Right cardiac atrium (tissue), 5 donors: Measurements from ENCODE around the gene PHOX2A. TPM values are rescaled to one million over a fixed set of nuclear protein-coding genes. Genes with fewer than 3 reads are reported as not detected.

Experiments
- ATAC-seq, 2 donors: fragments of 200-7000 bp; cut with Tn5 transposase; one replicate each; pipeline versions ENCODE4 v1.8.0 to v1.9.1; 2020; ENCODE audit warnings: moderate library complexity in 2 of 2, mild to moderate bottlenecking in 1 of 2
- DNase-seq, 3 donors: peaks; one replicate each; pipeline ENCODE4 v3.0.0-alpha.2; 2020
- H3K27ac ChIP-seq: one replicate; pipeline ENCODE4 v1.5.1; 2013; ENCODE audit warnings: mild to moderate bottlenecking, low read length, control low read depth, moderate library complexity
- H3K27me3 ChIP-seq: one replicate; pipeline ENCODE4 v1.6.1; 2013; ENCODE audit not compliant: control insufficient read depth, insufficient read depth
- H3K4me1 ChIP-seq: one replicate; pipeline ENCODE4 v1.6.1; 2013; ENCODE audit warnings: low read length; ENCODE audit not compliant: control insufficient read depth, insufficient read depth
- H3K4me3 ChIP-seq: one replicate; pipeline ENCODE4 v1.5.1; 2013; ENCODE audit warnings: low read length, control low read depth
- H3K9me3 ChIP-seq: one replicate; pipeline ENCODE4 v1.6.1; 2013; ENCODE audit warnings: low read length; ENCODE audit not compliant: control insufficient read depth
- WGBS: extraction: QIAGEN DNeasy Blood & Tissue Kit; methylation state at CpG from one replicate; pipeline ENCODE4 v1.1.7; 2013; 5-methylcytosine and 5-hydroxymethylcytosine counted together
- intact Hi-C, 4 donors: fragments of 100-400 bp; cut with DNase I; formaldehyde crosslinking; loops; one replicate each; pipeline versions ENCODE4 v1.11.0 to v1.14.0; 2022 to 2023
- polyA plus RNA-seq: library from polyadenylated mRNA; stranded (reverse); fragments of 200-250 nt; gene quantifications from one replicate; pipeline ENCODE4 v1.2.3, GENCODE V29; 2013
- total RNA-seq, 4 donors: library from RNA; stranded (reverse); fragmentation: NEBNext Ultra II Directional; extraction: Animal tissue kit (Norgen Biotek cat#: 25700); gene quantifications; one replicate each; pipeline ENCODE4 v1.2.1, GENCODE V29; 2021
- donor health status: healthy with polysubstance abuse.
- donor health status: DM: no; HTN: yes; CAD: no.
- donor health status: DM: no; HTN: no; CAD: no.
- donor health status: DM: no; HTN: yes; CAD: no; lungs with severe emphysema.
- donor health status: DM: yes; HTN: yes; CAD: no.

PHOX2A gene
- total and polyA plus RNA-seq, 5 donors, result 0.18 TPM; not detected in 4

- H3K4me3 ChIP-seq, result no peak overlapping the region
- 93% methylated on average over 13 of the region's 13 CpGs for WGBS
- H3K9me3 ChIP-seq, result no peaks in the 10 kb centered on the region
- ATAC-seq (no peak), DNase-seq (peak in 1 of 3 donors; percentile 41)
- H3K27ac ChIP-seq, result no peak overlapping the region
- H3K4me1 ChIP-seq, result no peaks in the 10 kb centered on the region
- intact Hi-C loops, result no loop called here
- H3K27me3 ChIP-seq, result no peaks in the 10 kb centered on the region
Observed at GRCh38 chr11:72233056-72233772, 10.8 kb downstream of the PHOX2A start.

- no peak overlapping the region for H3K27ac ChIP-seq
- 91% methylated on average over 18 of the region's 18 CpGs for WGBS
- H3K4me3 ChIP-seq, result no peak overlapping the region
- DNase-seq (peak in 1 of 3 donors; percentile 38), ATAC-seq (no peak)
- H3K4me1 ChIP-seq, result no peaks in the 10 kb centered on the region
- H3K27me3 ChIP-seq, result no peaks in the 10 kb centered on the region
- intact Hi-C loops, result no loop called here
- no peaks in the 10 kb centered on the region for H3K9me3 ChIP-seq
Observed at GRCh38 chr11:72232260-72233055, 11.5 kb downstream of the PHOX2A start.

DNA sequence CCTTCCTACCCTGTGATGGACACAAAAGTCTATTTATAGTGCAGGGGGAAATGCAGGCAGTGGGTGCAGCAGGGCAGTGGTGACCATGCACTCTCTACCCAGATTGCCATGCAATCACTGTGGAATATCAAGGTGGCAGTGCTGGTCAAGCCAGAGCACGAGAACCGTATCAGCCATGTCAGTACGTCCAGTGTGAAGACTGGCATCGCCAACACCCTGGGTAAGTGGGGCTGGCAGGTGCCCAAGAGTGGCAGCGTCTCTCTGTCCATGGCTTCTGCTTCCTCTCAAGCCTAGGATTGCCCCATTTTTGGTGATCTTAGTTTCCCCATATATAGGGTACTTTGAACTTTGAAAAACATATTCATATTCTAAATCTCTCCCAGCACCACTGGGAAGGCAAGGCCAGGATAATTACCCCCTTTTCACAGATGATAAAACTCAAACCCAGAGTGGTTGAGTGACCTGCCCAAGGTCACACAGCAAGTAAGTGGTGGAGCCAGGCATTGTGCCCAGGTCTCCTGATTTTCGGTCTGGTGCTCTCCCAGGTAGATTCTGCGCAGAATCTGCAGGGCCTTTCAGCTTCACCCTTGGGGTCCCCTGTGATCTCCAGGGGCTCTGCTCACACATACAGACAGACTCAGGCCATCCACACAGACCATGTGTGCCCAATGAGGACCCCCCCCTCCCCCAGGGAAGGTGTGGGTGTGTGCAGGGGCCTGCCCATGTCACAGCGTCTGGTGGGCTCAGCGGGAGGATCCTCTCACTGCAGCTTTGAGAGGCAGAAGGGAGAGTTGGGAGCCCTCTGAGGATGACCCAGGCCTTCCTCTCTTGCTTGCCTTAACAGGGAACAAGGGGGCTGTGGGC, 12.3 kb downstream of the PHOX2A start:
- WGBS, result 71% methylated on average over 9 of the region's 9 CpGs
- ATAC-seq (peak; percentile 9 to 29), DNase-seq (peak; percentile 47 to 88 (median 87))
- Histone ChIP-seq H3K4me3 (no peak overlapping the region), H3K27me3 (no peaks in the 10 kb centered on the region), H3K9me3 (no peaks in the 10 kb centered on the region), H3K27ac (no peak overlapping the region), H3K4me1 (no peaks in the 10 kb centered on the region)
- intact Hi-C loops, result no loop called here

DNA sequence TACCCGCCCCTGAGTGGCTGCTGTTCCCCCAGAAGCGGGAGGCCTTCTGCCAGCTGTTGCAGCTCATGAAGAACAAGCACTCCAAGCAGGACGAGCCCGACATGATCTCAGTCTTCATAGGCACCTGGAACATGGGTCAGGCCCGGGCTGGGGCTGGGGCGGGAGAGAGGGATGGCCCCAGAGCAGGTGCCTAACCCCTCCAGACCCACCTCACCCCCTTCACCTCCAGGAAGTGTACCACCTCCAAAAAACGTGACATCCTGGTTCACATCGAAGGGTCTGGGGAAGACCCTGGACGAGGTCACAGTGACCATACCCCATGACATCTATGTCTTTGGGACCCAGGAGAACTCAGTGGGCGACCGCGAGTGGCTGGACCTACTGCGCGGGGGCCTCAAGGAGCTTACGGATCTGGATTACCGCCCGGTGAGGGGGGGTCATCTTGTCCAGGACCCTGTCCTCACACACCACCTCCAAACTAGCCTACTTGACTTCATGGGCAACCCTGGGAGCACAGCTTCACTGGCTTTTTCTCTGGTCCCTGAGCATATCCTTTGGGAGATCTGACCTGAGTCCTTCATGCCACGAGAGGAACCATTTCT, 13.1 kb downstream of the PHOX2A start:
- Histone ChIP-seq H3K27ac (no peak overlapping the region), H3K27me3 (no peaks in the 10 kb centered on the region), H3K4me1 (no peaks in the 10 kb centered on the region), H3K4me3 (no peak overlapping the region), H3K9me3 (no peaks in the 10 kb centered on the region)
- WGBS, result 87% methylated on average over 18 of the region's 18 CpGs
- intact Hi-C loops, result no loop called here
- DNase-seq (peak in 1 of 3 donors; percentile 41), ATAC-seq (no peak)

- intact Hi-C loops, result no loop called here
- H3K4me1 ChIP-seq, result peaks cover 6% of the 10 kb centered on the region
Observed at GRCh38 chr11:72229925-72230763, 13.8 kb downstream of the PHOX2A start.

DNA sequence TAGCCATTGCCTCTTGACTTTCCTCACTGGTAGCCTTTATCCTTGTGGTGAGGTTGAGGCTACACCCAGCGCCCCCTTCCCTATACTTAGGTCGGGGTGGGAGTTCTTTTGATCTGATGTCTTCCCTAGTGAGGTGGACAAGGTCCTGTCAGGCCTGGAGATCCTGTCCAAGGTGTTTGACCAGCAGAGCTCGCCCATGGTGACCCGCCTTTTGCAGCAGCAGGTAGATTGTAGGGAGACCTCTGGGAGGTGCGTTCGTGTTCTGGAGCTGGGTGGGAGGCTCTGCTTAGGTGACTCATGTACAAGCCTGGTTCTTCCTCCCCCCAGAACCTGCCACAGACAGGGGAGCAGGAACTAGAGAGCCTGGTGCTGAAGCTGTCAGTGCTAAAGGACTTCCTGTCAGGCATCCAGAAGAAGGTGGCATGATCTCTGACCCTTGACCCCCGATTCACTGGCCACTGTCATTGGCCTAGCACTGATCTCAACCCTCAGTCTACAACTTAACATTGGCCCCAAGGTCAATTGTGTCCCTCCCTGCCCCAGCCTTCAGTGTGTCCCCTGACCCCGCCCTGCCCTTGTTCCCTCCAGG, 14.5 kb downstream of the PHOX2A start:
- Histone ChIP-seq H3K4me3 (no peak overlapping the region), H3K27me3 (no peaks in the 10 kb centered on the region), H3K4me1 (peaks cover 6% of the 10 kb centered on the region), H3K27ac (no peak overlapping the region), H3K9me3 (no peaks in the 10 kb centered on the region)
- ATAC-seq (no peak), DNase-seq (peak in 1 of 3 donors; percentile 40)
- WGBS, result 97% methylated on average over 8 of the region's 8 CpGs
- intact Hi-C loops, result no loop called here

More at GRCh38 chr11:72229925-72230763, 13.8 kb downstream of the PHOX2A start:
- H3K4me3 ChIP-seq, result no peak overlapping the region
- WGBS, result 93% methylated on average over 21 of the region's 21 CpGs
- H3K27me3 ChIP-seq, result no peaks in the 10 kb centered on the region
- no peaks in the 10 kb centered on the region for H3K9me3 ChIP-seq
- H3K27ac ChIP-seq, result no peak overlapping the region
- DNase-seq (peak in 2 of 3 donors; percentile 16 to 53), ATAC-seq (no peak)

DNA sequence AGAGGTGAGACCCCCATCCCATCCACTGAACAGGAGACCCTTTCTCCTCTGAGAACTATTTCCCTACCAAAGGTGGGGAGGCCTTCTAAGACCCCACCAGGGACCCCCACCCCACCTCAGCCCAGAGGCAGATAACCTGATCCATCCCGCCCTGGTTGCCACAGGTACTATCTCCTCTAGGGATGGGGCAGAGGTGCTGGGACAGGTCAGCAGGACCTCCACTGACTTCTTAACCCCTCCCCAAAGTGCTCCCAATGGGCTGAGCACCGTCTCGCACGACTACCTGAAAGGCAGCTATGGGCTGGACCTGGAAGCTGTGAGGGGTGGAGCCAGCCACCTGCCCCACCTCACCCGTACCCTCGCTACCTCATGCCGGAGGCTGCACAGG, 15.1 kb downstream of the PHOX2A start:
- H3K27ac ChIP-seq, result no peak overlapping the region
- H3K9me3 ChIP-seq, result no peaks in the 10 kb centered on the region
- intact Hi-C loops, result no loop called here
- no peak overlapping the region for H3K4me3 ChIP-seq
- no peaks in the 10 kb centered on the region for H3K27me3 ChIP-seq
- peaks cover 6% of the 10 kb centered on the region for H3K4me1 ChIP-seq
- no peak for ATAC-seq
- WGBS, result 91% methylated on average over 7 of the region's 7 CpGs
- DNase-seq, result peak in 1 of 3 donors; percentile 58

GRCh38 chr11:72228229-72228843, 15.6 kb downstream of the PHOX2A start:
- Histone ChIP-seq H3K27me3 (no peaks in the 10 kb centered on the region), H3K9me3 (no peaks in the 10 kb centered on the region), H3K4me3 (no peak overlapping the region), H3K27ac (no peak overlapping the region), H3K4me1 (peaks cover 6% of the 10 kb centered on the region)
- DNase-seq (peak; percentile 18 to 65 (median 56)), ATAC-seq (no peak)
- 77% methylated on average over 16 of the region's 16 CpGs for WGBS
- intact Hi-C loops, result no loop called here

GRCh38 chr11:72227316-72228228, 16.4 kb downstream of the PHOX2A start:
- intact Hi-C loops, result no loop called here
- 79% methylated on average over 14 of the region's 14 CpGs for WGBS

More at GRCh38 chr11:72227316-72228228, 16.4 kb downstream of the PHOX2A start:
- ATAC-seq (no peak), DNase-seq (peak in 1 of 3 donors; percentile 45)
- Histone ChIP-seq H3K4me3 (no peak overlapping the region), H3K9me3 (no peaks in the 10 kb centered on the region), H3K4me1 (peaks cover 7% of the 10 kb centered on the region), H3K27me3 (no peaks in the 10 kb centered on the region), H3K27ac (no peak overlapping the region)
